Subcutaneous adipose tissue (tissue), 4 donors: ENCODE data around the gene LIPT2. TPM values are rescaled to one million over a fixed set of nuclear protein-coding genes. Genes with fewer than 3 reads are reported as not detected.

Experiments used
- total RNA-seq, 4 donors: library from RNA; depleted of rRNA; stranded (reverse); fragments of >200 nt; gene quantifications; one replicate each; pipeline ENCODE4 v1.1.0, GENCODE V29; 2016
- TF ChIP-seq, protein P1 (sequence below): fragments of 450-650 bp; IDR thresholded peaks from one replicate; pipeline ENCODE4 v1.5.1; 2016; ENCODE audit warnings: low read depth, mild to moderate bottlenecking, control low read depth, antibody characterized with exemption, moderate library complexity

Gene LIPT2
- total RNA-seq = 1 to 10 TPM; 2.1 to 9.4 (median 3.3) TPM

DNA sequence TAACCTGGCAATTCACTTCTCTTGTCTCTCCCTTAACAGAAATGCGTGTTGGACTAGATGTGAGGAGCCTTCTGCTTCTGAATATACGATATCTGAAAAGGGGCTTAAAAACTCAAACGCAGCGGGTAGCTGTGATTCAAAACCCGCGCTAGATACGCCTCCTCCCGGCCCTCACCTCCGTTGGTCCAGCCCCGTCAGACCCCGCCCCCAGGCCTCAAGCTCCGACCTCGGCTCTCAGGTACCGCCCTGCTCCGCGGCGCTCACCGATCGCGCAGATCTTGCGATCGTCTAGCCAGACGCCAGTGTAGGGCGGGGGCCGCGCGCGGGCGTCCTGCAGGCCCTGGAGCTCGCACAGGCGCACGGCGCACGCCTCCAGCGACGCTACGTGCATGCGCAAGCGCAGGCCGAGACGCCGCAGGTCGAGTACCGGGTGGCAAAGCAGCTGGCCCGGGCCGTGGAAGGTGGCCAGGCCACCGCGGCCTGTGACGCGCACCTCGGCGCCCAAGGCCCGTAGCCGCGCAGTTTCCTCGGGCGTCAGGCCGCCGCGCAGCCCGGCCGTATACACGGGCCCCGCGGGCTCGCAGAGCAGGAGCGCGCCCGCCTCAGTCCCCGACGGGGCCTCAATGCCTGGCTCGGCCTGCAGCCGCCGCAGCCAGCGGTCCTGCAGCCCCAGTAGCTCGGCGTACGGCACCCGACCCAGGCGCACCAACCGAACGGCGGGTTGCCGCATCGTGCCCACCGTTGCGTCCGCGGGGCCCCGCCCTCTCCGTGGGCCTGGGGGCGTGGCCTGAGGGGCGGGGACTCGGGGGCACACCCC lies at the start of gene LIPT2:
Gene LIPT2, minus strand, starts transcription at position 751 of the 817 bp plus-strand sequence. Its CDS starts 21 bp downstream, at position 730.
- TF ChIP-seq, protein P1, sequence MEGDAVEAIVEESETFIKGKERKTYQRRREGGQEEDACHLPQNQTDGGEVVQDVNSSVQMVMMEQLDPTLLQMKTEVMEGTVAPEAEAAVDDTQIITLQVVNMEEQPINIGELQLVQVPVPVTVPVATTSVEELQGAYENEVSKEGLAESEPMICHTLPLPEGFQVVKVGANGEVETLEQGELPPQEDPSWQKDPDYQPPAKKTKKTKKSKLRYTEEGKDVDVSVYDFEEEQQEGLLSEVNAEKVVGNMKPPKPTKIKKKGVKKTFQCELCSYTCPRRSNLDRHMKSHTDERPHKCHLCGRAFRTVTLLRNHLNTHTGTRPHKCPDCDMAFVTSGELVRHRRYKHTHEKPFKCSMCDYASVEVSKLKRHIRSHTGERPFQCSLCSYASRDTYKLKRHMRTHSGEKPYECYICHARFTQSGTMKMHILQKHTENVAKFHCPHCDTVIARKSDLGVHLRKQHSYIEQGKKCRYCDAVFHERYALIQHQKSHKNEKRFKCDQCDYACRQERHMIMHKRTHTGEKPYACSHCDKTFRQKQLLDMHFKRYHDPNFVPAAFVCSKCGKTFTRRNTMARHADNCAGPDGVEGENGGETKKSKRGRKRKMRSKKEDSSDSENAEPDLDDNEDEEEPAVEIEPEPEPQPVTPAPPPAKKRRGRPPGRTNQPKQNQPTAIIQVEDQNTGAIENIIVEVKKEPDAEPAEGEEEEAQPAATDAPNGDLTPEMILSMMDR = no peak

DNA sequence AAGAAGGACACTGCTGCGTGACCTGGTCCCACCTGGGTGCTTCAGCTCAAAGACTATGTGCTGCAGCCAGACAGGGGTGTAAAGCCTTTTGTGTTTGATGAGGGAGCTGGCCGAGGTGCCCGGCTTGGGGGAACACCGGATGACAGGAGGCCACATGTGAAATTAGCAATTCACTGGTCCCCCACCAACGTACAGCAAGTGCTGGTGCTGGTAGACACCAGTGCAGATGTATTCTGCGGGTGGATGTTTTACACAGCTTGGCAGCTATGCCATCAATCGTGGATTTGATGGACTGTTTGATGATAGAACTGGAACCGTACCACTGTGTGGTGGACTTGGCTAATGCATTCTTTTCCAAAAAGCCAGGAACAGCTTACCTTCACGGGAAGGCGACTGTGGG lies 47.9 kb upstream of the LIPT2 start:
- TF ChIP-seq, protein P1 = no peak

DNA sequence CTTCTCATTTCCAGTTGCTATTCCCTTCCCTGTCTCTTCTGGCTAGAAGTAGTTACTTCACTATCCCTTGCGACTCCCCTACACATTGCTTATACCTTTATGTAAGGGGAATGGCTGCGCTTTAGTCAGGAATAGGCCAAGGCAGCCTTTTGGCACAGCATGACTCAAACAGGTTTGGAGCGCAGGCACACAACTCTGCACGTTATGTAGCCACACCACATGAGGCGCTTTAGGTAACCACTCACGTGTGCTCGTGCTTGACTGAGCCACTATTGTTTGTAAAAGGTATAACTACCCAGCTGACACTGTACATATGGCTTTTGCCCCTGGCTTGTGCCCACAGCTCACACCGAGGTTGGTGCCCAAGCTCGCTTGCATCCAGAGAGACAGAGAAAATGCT lies 46.7 kb upstream of the LIPT2 start:
- TF ChIP-seq, protein P1 = no peak

DNA sequence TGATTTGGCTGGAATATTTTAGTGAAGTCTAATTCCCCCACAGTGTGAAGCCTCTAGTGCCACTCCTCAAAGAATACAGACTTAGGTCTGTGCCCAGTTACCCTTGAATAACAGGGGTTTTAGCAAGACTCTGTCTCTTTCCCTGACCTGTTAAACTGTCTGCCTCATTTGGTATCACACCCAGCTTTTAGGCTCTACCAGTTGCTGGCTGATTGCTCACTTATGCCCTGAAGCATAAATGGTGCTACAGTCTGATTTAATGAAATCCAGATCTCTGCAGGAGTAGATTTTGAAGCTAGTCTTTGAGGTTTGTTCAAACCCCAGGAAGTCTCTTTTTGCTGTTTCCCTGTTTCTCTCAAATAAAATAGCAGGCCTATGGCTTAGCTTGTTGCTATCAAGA lies 45.2 kb upstream of the LIPT2 start:
- TF ChIP-seq, protein P1 = no peak

DNA sequence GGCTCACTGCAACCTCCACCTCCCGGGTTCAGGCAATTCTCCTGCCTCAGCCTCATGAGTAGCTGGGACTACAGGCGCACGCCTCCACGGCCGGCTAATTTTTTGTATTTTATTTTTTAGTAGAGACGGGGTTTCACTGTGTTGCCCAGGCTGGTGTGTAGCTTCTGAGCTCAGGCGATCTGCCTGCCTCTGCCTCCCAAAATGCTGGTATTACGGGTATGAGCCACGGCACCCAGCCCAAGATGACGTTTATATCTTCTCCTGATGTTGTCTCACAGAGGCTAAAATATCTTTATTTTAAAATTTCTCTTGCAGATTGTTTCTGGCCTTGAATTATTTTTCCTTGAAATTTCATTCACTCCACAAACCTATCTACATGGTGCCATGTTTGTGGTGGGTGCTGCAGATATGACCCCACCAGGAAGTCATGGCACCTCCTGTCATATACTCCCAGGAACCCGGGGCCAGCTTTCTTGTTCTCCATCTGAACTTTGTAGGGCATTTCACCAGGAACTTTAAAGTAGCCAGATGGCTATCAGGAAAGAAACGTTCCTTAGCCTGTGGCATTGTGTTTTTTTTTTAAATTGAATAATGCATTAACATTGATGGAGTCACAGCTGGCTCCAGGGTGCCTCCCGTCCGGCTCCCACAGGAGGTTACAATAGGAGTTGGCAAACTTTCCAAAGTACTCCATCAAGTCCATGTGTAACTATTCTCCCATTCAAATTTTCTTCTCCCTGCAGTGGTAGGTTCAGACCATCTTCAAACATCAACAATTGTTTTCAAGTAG lies 42.0 kb upstream of the LIPT2 start:
- TF ChIP-seq, protein P1 = no peak

DNA sequence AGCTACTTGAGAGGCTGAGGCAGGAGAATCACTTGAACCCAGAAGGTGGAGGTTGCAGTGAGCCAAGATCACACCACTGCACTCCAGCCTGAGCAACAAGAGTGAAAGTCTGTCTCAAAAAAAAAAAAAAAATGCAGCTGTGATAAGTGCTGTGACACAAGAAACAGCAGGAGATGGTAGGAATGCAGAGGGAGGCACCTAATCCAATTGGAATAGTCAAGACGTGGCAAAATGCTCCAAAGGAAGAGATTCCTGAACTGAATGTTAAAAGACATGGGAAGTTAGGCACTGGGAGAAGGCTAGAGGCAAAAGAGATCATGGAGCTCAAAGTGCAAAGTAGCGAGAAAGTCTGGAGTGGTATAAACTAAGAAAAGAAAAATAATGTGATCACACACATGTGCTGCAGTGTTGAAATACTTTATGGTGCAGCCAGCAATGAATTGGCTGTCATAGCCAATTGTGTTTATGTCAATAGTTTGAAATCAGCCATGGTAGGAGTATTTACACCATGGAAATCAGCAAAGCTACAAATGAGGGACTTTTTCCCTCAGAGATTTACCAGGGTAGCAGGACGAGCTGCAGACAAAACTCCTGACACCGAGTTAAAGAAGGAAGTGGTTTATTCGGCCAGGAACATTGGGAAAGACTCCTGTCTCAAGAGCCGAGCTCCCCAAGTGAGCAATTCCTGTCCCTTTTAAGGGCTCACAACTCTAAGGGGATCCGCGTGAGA lies 40.9 kb upstream of the LIPT2 start:
- TF ChIP-seq, protein P1 = no peak

DNA sequence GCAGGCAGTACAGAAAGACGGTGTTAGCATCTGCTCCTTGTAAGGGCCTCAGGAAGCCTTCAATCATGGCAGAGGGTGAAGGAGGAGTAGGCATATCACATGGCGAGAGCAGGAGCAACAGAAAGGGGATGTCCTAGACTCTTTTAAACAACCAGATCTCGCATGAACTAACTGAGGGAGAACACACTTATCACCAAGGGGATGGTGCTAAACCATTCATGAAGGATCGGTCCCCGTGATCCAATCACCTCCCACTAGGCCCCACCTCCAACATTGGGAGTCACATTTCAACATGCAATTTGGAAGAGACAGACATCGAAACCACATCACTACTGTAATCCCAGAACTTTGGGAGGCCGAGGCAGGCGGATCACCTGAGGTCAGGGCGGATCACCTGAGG lies 39.9 kb upstream of the LIPT2 start:
- TF ChIP-seq, protein P1 = no peak
